ENCODE measurements around the gene CACNA1S.

CACNA1S gene

DNA sequence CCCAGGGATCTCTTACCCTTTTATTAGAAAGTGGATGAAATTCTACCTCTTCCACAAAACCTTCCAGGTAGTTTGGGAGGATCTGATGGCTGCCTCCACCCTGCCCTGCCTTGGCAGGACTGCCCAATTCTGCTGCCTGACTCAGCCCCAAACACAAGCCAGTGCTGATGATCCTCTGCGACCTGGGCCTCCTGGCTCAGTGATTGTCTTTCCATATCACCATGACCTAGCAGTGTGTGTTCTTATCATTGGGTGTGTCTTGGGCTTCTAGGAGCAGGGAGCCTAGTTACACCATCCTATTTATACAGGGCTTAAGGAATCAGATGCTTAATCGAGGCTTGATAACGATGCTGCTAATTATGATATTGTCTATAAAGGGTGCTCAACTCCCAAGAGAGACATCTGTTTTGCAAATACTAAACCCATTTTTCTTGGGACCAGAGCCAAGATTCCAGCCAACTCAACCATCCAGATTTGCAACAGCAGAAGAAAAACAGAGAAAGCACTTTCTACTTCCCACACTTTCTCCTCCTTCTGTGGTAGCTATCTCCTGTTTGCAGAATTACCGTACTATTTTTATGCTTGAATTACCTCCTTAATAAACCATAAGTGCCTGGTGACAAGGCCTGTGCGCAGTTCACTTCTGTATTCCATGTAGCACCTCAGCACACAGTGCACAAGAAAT is 52.2 kb downstream of the CACNA1S start:
- FAIRE-seq = no peak

DNA sequence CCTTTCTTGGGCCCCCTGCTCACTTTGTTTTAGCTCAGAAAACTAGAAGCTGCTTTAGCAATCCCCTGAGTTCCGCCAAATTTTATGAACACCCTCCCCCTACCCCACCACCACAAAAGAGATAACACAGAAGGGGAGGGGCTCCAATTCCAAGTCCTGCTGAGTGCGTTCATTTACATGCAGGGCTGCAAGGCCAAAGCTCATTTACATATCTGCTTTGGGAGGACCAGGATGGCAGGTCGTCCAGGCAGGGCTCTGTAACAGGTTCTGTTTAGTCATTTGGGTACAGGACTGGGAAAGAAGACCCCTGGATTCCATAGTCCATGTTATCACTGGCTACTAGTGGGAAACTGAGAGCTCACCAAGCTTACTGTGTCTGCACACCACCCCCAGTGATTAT is 52.8 kb downstream of the CACNA1S start:
- no peak for FAIRE-seq

GRCh38 chr1:201054091-201054543 is 58.1 kb downstream of the CACNA1S start:
- FAIRE-seq = no peak

DNA sequence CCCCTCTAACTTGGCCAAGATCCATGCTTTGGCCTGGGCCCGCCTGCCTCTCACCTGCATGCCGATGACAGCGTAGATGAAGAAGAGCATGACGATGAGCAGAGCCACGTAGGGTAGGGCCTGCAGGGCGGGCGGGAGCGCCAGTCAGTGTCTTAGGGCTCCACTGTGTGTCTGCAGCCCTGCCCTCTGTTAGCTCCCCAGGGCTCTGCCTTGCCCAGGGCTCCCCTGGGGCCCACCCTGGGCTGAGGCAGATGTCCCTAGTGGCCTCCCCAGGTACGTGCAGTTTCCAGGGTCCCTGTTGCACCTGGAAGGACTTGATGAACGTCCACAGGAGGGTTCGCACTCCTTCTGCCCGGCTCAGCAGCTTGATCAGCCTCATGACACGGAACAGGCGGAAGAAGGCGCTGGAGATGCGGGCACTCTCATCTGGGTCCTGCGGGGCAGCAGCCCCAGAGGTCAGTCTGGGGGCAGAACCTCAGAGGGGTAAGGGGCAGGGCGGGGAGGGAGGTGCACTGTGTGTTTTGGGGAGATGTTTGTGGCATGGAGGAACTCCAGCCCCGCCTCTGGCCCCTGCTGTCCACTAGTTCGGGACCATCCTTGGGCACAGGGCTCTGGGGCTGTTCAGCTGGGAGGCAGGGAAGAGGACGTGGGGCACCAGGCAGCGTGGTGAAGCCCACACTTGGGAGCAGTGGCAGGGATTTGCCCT is 58.9 kb downstream of the CACNA1S start:
- FAIRE-seq = no peak

DNA sequence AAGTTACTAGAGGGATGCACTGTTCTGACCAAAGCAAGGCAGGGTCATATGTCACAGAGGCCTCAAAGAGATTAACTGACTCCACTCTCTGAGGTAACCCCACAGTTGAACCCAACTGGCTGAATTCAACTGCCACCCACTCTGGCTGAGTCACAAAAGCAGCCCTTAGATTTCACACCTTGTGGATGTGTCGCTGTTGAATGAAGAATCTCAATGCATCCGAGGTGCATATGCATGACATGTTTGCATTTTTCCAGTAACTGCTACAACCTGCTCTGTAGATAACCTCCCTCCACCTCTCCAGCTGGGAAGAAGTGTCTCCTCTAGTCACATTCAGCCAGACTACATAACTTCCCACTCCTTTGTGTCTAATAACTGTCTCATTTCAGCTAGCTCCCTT is 60.8 kb downstream of the CACNA1S start:
- no peak for FAIRE-seq

GRCh38 chr1:201050515-201051277 is 61.5 kb downstream of the CACNA1S start:
- no peak for FAIRE-seq

GRCh38 chr1:201049248-201049831 is 62.9 kb downstream of the CACNA1S start:
- no peak for FAIRE-seq

GRCh38 chr1:201048521-201048920 is 63.7 kb downstream of the CACNA1S start:
- FAIRE-seq = no peak

DNA sequence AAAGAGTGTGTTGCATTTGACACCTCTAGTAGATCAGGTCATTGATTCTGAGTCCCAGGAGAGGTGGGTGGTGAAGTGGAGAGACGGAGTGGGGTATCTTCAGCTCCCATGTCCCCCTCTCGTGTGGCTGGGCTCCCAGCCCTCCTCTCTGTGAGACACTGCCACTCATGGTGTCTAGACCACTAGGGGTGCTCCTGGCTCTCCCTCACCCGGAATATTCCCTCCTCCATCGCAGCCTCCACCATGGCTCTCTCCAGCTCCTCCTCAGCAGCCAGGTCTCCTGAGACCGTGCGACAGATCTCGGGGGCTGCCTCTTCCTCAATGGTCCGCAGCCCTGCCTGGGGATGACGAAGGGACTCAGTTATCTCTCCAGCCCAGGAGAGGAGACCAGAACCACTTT is 68.1 kb downstream of the CACNA1S start:
- no peak for FAIRE-seq

GRCh38 chr1:201042779-201043461 is 69.3 kb downstream of the CACNA1S start:
- FAIRE-seq = peak; percentile 23

GRCh38 chr1:201041011-201041410 is 71.2 kb downstream of the CACNA1S start:
- no peak for FAIRE-seq

GRCh38 chr1:201039876-201040275 is 72.3 kb downstream of the CACNA1S start:
- no peak for FAIRE-seq

GRCh38 chr1:201039418-201039817 is 72.8 kb downstream of the CACNA1S start:
- no peak for FAIRE-seq

- FAIRE-seq = no peak
Observed at GRCh38 chr1:201038186-201038876, 73.9 kb downstream of the CACNA1S start.

- FAIRE-seq = no peak
Observed at GRCh38 chr1:201036188-201036842, 75.9 kb downstream of the CACNA1S start.

DNA sequence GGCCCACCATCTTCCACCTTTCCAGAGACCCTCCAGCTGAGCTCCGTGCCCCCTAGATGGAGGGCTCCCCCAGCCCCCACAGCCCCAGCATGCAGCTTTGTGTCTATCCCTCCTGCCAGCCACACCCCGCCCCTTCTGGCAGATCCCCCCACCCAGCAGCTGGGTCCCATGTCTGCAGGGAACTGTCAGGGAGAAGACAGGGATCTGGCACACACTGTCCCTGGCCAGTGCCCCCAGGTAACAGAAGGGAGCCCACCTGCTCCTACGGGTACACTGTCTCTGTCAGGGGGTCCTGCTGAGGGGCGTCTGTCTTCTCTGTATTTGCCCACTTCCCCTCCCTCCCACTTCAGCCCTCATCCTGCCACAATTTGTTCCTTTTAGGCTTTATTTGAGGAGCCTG is 77.6 kb downstream of the CACNA1S start:
- FAIRE-seq = no peak

DNA sequence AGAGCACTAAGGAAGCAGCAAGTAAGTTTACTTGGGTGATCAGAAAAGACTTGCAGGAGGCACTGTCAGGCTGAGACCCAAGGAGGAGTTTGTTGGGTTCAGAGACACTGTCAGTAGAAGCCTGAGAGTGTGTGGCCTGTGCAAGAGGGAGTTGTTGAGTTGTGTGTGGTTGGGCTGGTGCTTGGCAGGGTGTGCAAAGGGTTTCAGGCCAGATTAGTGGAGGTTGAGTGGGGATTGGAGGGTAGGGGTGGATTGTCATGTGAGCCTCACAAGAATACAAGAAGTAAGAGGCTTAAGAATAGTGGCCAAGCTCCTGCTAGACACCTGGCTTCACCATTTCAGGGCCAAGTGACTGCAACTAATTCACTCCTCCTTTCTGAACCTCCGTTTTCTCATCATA is 79.8 kb downstream of the CACNA1S start:
- no peak for FAIRE-seq

DNA sequence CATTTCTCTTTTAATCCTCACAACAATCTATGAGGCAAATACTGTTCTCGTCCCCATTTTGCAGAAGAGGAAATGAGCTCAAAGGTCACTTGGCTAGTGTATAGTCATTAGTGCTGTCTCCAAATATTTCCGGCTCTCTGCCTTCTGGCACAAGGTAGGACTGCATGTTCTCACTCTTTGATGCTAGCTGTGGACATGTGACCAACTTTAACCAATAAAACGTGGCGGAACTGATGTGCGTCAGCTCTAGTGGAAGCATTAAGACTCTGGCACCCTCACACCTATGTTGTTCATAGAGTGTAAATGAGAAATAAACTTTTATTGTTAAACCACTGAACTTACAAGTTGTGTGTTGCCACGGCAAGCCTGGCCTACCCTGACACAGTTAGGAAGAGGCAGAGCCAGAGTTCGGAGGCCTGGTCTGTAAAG is 83.8 kb downstream of the CACNA1S start:
- no peak for FAIRE-seq

GRCh38 chr1:201026836-201027235 is 85.4 kb downstream of the CACNA1S start:
- no peak for FAIRE-seq

DNA sequence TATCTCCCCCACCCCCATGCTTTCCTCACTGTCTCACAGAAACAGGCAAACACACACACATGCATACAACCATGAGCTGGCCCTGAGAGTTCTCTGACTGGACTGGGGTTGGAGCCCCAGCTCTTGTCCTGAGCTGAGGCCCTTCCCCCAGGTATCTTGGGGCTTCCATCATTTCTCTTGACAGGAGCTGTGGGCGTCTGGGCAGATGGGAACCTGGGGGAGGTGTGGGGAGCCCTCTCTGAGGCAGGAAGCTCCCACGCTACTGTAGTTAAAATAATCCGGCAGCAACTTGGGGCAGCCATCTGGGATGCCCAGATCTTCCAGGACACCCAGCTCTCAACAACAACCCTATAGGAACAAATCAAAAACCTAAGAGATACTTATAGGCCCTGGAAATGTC is 86.0 kb downstream of the CACNA1S start:
- FAIRE-seq = no peak

GRCh38 chr1:201025571-201026002 is 86.6 kb downstream of the CACNA1S start:
- FAIRE-seq = no peak

- no peak for FAIRE-seq
Observed at GRCh38 chr1:201024625-201024998, 87.6 kb downstream of the CACNA1S start.
